Measurements from ENCODE around the gene EID3.

The EID3 gene

GRCh38 chr12:104273503-104273902, 30.0 kb upstream of the EID3 start:
- no peak for TF ChIP-seq CTCF (conservative IDR thresholded peaks at IDR 0.05; ENCODE audit: control insufficient read depth, insufficient read depth, low read depth, low read length)
- H3K4me3 ChIP-seq (ENCODE audit: control insufficient read depth, low read depth, low read length) = no peak overlapping the region
- no peak for DNase-seq (ENCODE audit: low read depth)

GRCh38 chr12:104274811-104275210, 28.7 kb upstream of the EID3 start:
- no peak overlapping the region for H3K4me3 ChIP-seq (ENCODE audit: control insufficient read depth, low read depth, low read length)
- no peak for TF ChIP-seq CTCF (conservative IDR thresholded peaks at IDR 0.05; ENCODE audit: control insufficient read depth, insufficient read depth, low read depth, low read length)
- no peak for DNase-seq (ENCODE audit: low read depth)

GRCh38 chr12:104275689-104276088, 27.9 kb upstream of the EID3 start:
- TF ChIP-seq CTCF (conservative IDR thresholded peaks at IDR 0.05; ENCODE audit: control insufficient read depth, insufficient read depth, low read depth, low read length) = no peak
- H3K4me3 ChIP-seq (ENCODE audit: control insufficient read depth, low read depth, low read length) = no peak overlapping the region
- no peak for DNase-seq (ENCODE audit: low read depth)

- no peak for TF ChIP-seq CTCF (conservative IDR thresholded peaks at IDR 0.05; ENCODE audit: control insufficient read depth, insufficient read depth, low read depth, low read length)
- no peak overlapping the region for H3K4me3 ChIP-seq (ENCODE audit: control insufficient read depth, low read depth, low read length)
- DNase-seq (ENCODE audit: low read depth) = no peak
Measured at GRCh38 chr12:104276273-104277131, 27.0 kb upstream of the EID3 start.

GRCh38 chr12:104279164-104279563, 24.4 kb upstream of the EID3 start:
- H3K4me3 ChIP-seq (ENCODE audit: control insufficient read depth, low read depth, low read length) = no peak overlapping the region
- TF ChIP-seq CTCF (conservative IDR thresholded peaks at IDR 0.05; ENCODE audit: control insufficient read depth, insufficient read depth, low read depth, low read length) = no peak
- DNase-seq (ENCODE audit: low read depth) = no peak

- no peak for TF ChIP-seq CTCF (conservative IDR thresholded peaks at IDR 0.05; ENCODE audit: control insufficient read depth, insufficient read depth, low read depth, low read length)
- no peak for DNase-seq (ENCODE audit: low read depth)
- peak overlapping the region; percentile 6 for H3K4me3 ChIP-seq (ENCODE audit: control insufficient read depth, low read depth, low read length)
Measured at GRCh38 chr12:104280111-104280510, 23.4 kb upstream of the EID3 start.

All from fibroblast of mammary gland (primary cell).